NCI-H226 (cell line): ENCODE measurements around the gene FUT9.

Source experiments
- DNase-seq: peaks from one replicate; pipeline ENCODE4 v3.0.0-alpha.2; 2015

FUT9 gene

GRCh38 chr6:96074006-96074405 is 58.2 kb downstream of the FUT9 start:
- DNase-seq, result no peak

GRCh38 chr6:96075826-96076225 is 60.1 kb downstream of the FUT9 start:
- DNase-seq, result no peak

GRCh38 chr6:96086745-96087144 is 71.0 kb downstream of the FUT9 start:
- no peak for DNase-seq

GRCh38 chr6:96089173-96089572 is 73.4 kb downstream of the FUT9 start:
- no peak for DNase-seq

GRCh38 chr6:96094077-96094476 is 78.3 kb downstream of the FUT9 start:
- no peak for DNase-seq

- DNase-seq, result no peak
These were observed 83.3 kb downstream of the FUT9 start for GRCh38 chr6:96099069-96099468.

GRCh38 chr6:96101564-96101963 is 85.8 kb downstream of the FUT9 start:
- DNase-seq, result no peak

- no peak for DNase-seq
These were observed 89.1 kb downstream of the FUT9 start for GRCh38 chr6:96104910-96105309.

GRCh38 chr6:96110878-96111277 is 95.1 kb downstream of the FUT9 start:
- no peak for DNase-seq

GRCh38 chr6:96116674-96117073 is 100.9 kb downstream of the FUT9 start:
- no peak for DNase-seq

- no peak for DNase-seq
These were observed 109.0 kb downstream of the FUT9 start for GRCh38 chr6:96124778-96125177.

GRCh38 chr6:96138406-96138805 is 122.6 kb downstream of the FUT9 start:
- no peak for DNase-seq

GRCh38 chr6:96142142-96142541 is 126.4 kb downstream of the FUT9 start:
- DNase-seq, result no peak

GRCh38 chr6:96150431-96150830 is 134.7 kb downstream of the FUT9 start:
- DNase-seq, result no peak

- no peak for DNase-seq
These were observed 135.9 kb downstream of the FUT9 start for GRCh38 chr6:96151707-96152106.

GRCh38 chr6:96152114-96152708 is 136.4 kb downstream of the FUT9 start:
- DNase-seq, result no peak

GRCh38 chr6:96153775-96154174 is 138.0 kb downstream of the FUT9 start:
- no peak for DNase-seq

GRCh38 chr6:96156425-96156824 is 140.7 kb downstream of the FUT9 start:
- no peak for DNase-seq

GRCh38 chr6:96157018-96157565 is 141.3 kb downstream of the FUT9 start:
- DNase-seq, result no peak

- no peak for DNase-seq
These were observed 146.9 kb downstream of the FUT9 start for GRCh38 chr6:96162711-96163120.

- no peak for DNase-seq
These were observed 149.0 kb downstream of the FUT9 start for GRCh38 chr6:96164802-96165201.

GRCh38 chr6:96171112-96171511 is 155.3 kb downstream of the FUT9 start:
- no peak for DNase-seq

GRCh38 chr6:96184798-96185197 is 169.0 kb downstream of the FUT9 start:
- DNase-seq, result no peak

GRCh38 chr6:96186094-96186493 is 170.3 kb downstream of the FUT9 start:
- no peak for DNase-seq

GRCh38 chr6:96186516-96187195 is 170.9 kb downstream of the FUT9 start:
- no peak for DNase-seq
